Nephron (organoid): ENCODE results near the gene ENTREP1.

ENCODE experiments used
- H3K27ac Mint-ChIP-seq, 3 experiments: 2 replicates each; pipeline ENCODE4 v1.8.0; 2020; ENCODE audit warnings: mixed read lengths in 3 of 3, mild to moderate bottlenecking in 2 of 3, moderate library complexity in 1 of 3
- H3K27me3 Mint-ChIP-seq: 2 replicates; pipeline ENCODE4 v1.8.0; 2021; ENCODE audit warnings: low read depth, mild to moderate bottlenecking, moderate library complexity, mixed read lengths
- H3K36me3 Mint-ChIP-seq: 2 replicates; pipeline ENCODE4 v1.8.0; 2020; ENCODE audit warnings: low read depth, mixed read lengths
- H3K4me1 Mint-ChIP-seq: 2 replicates; pipeline ENCODE4 v1.8.0; 2020; ENCODE audit warnings: mixed read lengths
- H3K4me3 Mint-ChIP-seq, 3 experiments: 2 replicates each; pipeline ENCODE4 v1.8.0; 2020; ENCODE audit warnings: mild to moderate bottlenecking in 3 of 3, mixed read lengths in 3 of 3, moderate library complexity in 2 of 3
- H3K9me3 Mint-ChIP-seq: 2 replicates; pipeline ENCODE4 v1.8.0; 2020; ENCODE audit warnings: mixed read lengths
- TF ChIP-seq, protein P1 (sequence below), 3 experiments: fragments of 200-600 bp; sonication (generic); IDR thresholded peaks; one replicate each; pipeline ENCODE4 v1.5.0; 2021; ENCODE audit warnings: antibody characterized with exemption in 3 of 3; ENCODE audit not compliant: unreplicated experiment in 3 of 3

The ENTREP1 gene

DNA sequence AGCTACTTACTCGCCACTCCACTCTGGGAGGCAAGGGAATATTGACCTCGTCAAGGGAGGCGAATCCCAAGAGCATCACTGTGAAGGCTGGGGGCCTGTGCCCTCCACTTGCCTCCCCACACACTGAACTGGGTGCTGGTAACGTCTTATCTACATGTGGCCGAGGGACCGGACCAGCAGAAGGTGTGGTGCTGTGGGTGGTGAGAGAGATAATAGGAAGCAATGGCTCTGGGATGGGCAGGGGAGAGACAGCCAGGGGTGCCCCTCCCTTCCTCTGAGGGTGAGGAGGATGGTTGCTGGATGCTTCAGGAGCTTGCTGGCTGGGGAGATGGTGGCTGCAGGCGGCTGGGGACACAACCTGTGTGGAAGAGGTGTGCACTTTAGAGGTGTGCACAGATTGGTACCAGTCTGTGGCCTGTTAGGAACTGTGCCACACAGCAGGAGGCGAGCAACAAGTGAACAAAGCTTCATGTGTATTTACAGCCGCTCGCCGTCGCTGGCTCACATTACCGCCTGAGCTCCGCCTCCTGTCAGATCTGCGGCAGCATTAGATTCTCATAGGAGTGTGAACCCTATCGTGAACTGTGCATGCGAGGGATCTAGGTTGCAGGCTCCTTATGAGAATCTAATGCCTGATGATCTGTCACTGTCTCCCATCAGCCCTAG, 100.3 kb downstream of the ENTREP1 start:
- Mint-ChIP-seq H3K9me3 (no peaks in the 10 kb centered on the region), H3K36me3 (no peaks in the 10 kb centered on the region), H3K4me3 (no peak overlapping the region), H3K4me1 (no peaks in the 10 kb centered on the region), H3K27ac (no peak overlapping the region), H3K27me3 (peaks cover 18% of the 10 kb centered on the region)
- TF ChIP-seq, protein P1, sequence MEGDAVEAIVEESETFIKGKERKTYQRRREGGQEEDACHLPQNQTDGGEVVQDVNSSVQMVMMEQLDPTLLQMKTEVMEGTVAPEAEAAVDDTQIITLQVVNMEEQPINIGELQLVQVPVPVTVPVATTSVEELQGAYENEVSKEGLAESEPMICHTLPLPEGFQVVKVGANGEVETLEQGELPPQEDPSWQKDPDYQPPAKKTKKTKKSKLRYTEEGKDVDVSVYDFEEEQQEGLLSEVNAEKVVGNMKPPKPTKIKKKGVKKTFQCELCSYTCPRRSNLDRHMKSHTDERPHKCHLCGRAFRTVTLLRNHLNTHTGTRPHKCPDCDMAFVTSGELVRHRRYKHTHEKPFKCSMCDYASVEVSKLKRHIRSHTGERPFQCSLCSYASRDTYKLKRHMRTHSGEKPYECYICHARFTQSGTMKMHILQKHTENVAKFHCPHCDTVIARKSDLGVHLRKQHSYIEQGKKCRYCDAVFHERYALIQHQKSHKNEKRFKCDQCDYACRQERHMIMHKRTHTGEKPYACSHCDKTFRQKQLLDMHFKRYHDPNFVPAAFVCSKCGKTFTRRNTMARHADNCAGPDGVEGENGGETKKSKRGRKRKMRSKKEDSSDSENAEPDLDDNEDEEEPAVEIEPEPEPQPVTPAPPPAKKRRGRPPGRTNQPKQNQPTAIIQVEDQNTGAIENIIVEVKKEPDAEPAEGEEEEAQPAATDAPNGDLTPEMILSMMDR (IDR thresholded peaks at IDR 0.05; ENCODE audit: unreplicated experiment in 3 of 3): no peak

DNA sequence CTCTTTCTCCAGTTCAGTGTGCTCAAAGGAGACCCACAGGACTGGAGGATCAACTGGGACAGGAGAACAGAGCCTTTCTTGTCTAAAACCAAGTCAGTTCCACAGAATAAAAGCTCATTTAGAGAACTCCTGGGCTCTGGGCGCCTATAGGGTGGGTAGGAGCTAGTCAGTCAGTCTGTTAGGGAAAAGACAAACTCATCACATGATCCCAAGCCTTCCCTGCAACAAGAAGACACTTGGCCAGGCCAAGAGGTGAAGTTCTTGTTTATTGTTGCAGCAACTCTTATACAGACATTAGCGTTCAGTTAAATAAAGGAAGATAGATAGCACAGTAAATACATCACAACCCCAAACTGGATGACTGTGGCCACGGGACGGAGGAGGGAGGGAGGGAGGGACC, 102.3 kb downstream of the ENTREP1 start:
- Mint-ChIP-seq H3K4me3 (no peak overlapping the region), H3K9me3 (no peaks in the 10 kb centered on the region), H3K4me1 (no peaks in the 10 kb centered on the region), H3K36me3 (no peaks in the 10 kb centered on the region), H3K27me3 (peaks cover 10% of the 10 kb centered on the region), H3K27ac (no peak overlapping the region)
- TF ChIP-seq, protein P1 (IDR thresholded peaks at IDR 0.05; ENCODE audit: unreplicated experiment in 3 of 3): no peak

DNA sequence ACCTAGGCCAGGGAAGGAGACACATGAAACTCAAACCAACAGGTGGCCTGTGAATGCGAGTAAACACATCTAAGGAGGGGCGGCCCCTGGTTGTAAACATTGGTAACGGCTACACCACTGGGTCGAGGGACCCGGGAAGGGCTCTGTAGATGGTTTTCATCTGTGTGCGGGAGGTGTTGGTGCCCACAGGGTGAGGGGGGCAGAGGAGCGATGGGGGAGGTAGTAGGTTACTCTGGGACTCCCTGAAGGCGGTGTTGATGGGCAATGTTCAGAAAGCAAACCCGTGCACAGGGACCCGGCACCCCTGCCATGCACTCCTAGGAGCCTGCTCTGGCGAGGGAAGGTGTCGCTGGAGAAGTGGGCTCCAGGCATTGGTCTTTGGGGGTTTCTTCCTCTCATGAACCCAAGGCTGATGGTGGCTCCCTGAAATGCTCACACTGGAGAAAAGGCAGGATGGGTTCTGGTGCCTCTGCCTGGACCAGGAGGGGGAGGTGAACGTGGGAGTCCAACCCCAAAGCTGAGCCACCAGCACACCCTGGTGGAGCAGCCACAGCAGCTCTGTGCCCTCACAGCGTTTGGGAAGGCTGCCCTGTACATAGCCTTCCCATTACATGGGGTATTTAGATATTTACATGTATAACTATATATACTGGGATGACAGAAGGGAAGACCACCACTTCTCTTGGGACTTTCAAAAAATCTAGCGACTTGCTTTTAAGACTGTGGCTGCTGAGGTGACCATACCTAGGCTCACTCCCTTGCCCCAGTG, 103.2 kb downstream of the ENTREP1 start:
- TF ChIP-seq, protein P1 (IDR thresholded peaks at IDR 0.05; ENCODE audit: unreplicated experiment in 3 of 3): no peak
- Mint-ChIP-seq H3K27ac (no peak overlapping the region), H3K36me3 (no peaks in the 10 kb centered on the region), H3K4me3 (no peak overlapping the region), H3K27me3 (peaks cover 10% of the 10 kb centered on the region), H3K4me1 (no peaks in the 10 kb centered on the region), H3K9me3 (no peaks in the 10 kb centered on the region)

DNA sequence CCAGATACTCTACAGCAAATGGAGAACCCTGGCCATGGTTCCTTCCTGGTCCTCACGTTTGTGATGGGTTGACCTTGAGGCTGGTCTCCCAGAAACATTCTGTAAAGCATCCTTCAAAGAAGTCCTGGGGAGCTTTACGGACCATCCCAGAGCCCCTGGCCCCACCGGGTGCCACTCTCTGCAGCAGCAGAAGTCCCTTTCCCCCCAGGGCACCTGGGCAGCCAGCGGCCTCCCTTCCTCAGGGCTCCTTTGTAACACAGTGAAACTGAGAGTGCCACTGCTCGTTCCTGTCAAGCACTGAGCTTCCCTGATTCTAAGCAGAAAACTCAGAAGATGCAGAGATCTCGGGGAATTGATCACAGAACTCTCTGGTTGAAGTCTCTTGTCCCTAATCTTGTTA, 104.3 kb downstream of the ENTREP1 start:
- Mint-ChIP-seq H3K27ac (no peak overlapping the region), H3K4me3 (no peak overlapping the region), H3K9me3 (no peaks in the 10 kb centered on the region), H3K4me1 (no peaks in the 10 kb centered on the region), H3K36me3 (no peaks in the 10 kb centered on the region), H3K27me3 (peaks cover 6% of the 10 kb centered on the region)
- TF ChIP-seq, protein P1 (IDR thresholded peaks at IDR 0.05; ENCODE audit: unreplicated experiment in 3 of 3): no peak

DNA sequence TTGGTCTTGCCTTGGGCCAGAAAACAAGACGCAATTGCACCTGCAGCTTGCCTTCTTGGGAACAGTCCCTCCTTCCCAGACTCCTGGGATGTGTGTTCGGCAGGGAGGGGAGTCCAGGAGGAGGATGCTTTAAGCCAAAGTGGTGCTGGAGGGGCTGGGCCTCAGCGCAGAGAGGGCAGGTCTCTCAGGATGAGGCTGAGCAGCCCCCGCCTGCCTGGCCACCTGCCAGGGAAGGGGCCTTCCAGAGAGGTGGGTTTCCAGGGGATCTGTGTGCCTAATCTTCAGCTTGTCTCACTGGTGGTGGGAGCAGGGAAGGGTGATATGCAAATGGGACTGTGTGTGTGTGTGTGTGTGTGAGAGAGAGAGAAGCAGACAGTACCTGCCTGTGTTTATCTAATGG, 105.2 kb downstream of the ENTREP1 start:
- TF ChIP-seq, protein P1 (IDR thresholded peaks at IDR 0.05; ENCODE audit: unreplicated experiment in 3 of 3): no peak
- H3K9me3 Mint-ChIP-seq: no peaks in the 10 kb centered on the region
- no peak overlapping the region for H3K27ac Mint-ChIP-seq
- H3K4me1 Mint-ChIP-seq: no peaks in the 10 kb centered on the region
- H3K27me3 Mint-ChIP-seq: peaks cover 1% of the 10 kb centered on the region
- no peaks in the 10 kb centered on the region for H3K36me3 Mint-ChIP-seq
- H3K4me3 Mint-ChIP-seq: no peak overlapping the region
